ENCODE results near the gene SF1.

The SF1 gene

DNA sequence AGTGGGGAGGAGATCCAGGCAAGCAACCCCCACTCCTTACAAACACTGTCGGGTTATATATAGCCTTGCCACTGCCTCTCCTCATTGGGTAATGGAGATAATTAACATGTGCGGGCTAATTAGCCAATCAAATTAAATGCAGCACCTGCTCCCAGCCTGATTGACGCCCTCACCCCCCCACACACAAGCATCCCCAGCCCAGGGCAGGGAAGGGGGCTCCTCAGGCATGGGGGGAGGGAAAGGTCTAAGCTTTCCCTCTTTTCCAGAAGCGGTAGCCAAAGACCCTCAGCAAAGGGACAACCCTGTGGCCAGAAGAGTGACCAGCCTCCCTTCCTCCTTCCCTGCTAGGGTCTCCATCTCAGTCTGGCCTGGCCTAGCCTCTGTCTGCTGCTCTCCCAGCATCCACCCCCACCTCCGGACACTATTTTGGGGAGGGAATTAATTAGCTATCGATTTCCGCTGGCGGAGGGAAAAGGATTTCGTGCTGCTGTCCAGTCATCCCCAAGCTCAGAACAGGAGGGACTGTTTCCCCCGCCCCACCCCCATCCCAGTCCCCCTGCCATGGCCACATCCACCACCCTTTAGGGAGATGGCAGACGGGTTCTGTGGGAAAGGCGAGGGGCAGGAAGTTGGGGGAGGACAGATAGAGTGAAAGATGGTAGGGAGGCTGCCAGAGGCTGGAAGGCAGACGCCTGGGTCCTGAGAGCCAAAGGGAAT lies 62.4 kb downstream of the SF1 start:
- H3K27ac ChIP-seq, result no peak overlapping the region
- no peak for DNase-seq (ENCODE audit: low read depth, low spot score)

DNA sequence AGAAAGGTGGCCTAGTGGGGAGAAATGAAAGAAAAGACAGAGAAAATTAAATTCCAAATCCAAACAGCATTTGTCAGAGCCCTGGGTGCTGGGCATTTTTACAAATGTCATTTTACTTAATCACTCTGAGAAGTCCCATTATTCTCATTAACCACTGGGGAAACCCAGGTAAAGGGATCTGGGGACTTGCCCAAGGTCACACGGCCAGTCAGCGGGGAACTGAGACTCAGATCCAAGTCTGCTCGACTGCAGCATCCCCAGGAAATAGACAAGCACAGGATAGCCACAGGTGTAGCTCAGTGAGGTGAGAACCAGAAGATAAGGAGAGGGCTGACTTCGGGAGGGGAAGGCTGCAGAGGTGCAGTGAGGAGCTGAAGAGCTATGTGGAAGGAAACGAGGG lies 63.2 kb downstream of the SF1 start:
- no peak for DNase-seq (ENCODE audit: low read depth, low spot score)
- no peak overlapping the region for H3K27ac ChIP-seq

DNA sequence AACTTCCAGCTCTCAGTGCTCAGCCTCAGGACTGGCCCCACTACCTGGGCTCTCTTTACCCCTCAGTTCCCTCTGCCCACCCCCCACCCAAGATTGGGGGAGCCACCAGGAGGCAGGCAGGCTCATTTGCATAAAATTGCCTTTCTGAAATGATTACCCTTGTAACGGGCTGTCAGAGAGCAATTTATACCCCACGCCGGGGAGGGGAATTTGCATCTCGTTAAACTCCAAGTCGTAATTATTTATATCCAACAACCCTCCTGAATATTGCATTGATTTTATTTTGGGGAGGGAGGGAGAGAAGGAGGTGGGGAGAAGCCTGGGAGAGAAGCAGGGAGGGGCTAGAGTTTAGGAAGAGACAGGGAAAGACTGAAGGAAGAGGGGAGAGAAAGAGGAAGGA lies 63.7 kb downstream of the SF1 start:
- no peak for DNase-seq (ENCODE audit: low read depth, low spot score)
- no peak overlapping the region for H3K27ac ChIP-seq
